Hepatocyte (in vitro differentiated cells): ENCODE results near the gene FAM151B.

Source experiments
- CTCF ChIP-seq: fragments of 200-600 bp; sonication (generic); IDR thresholded peaks from 2 replicates; pipeline ENCODE4 v1.5.1; 2016; ENCODE audit warnings: antibody characterized with exemption, mild to moderate bottlenecking; ENCODE audit not compliant: poor library complexity
- EZH2phosphoT487 ChIP-seq: fragments of 200-600 bp; sonication (generic); IDR thresholded peaks from one replicate; pipeline ENCODE4 v1.6.1; 2018; ENCODE audit warnings: antibody characterized with exemption, mild to moderate bottlenecking, low read depth, moderate library complexity; ENCODE audit not compliant: unreplicated experiment, severe bottlenecking

- no peak for TF ChIP-seq CTCF
- TF ChIP-seq EZH2phosphoT487: no peak
Observed at GRCh38 chr5:80439213-80439612, 48.7 kb upstream of the FAM151B start.
